Endothelial cell of umbilical vein (primary cell): ENCODE measurements around the gene IL13RA1. TPM values are rescaled to one million over a fixed set of nuclear protein-coding genes. Genes with fewer than 3 reads are reported as not detected.

Source experiments
- BruUV-seq: library from RNA; stranded (reverse); fragments of 400-500 nt; replicated peaks from 2 replicates; lab custom pipeline; 2021; lab: Mats Ljungman, UMichigan
- CTCF ChIA-PET: fragments of 300-600, 350-600 bp; sonication (Branson Sonifier 250); formaldehyde crosslinking; loops from one replicate; lab custom pipeline; 2021; ENCODE audit warnings: antibody characterized with exemption, inconsistent platforms; lab: Charles Lee
- POLR2A ChIA-PET: fragments of 300-600, 350-600 bp; sonication (Branson Sonifier 250); formaldehyde crosslinking; loops from one replicate; lab custom pipeline; 2021; ENCODE audit warnings: antibody characterized with exemption, inconsistent platforms; lab: Charles Lee
- DNase-seq: peaks from one replicate; pipeline ENCODE4 v3.0.0-alpha.2; 2011; ENCODE audit warnings: low read depth, low spot score
- FAIRE-seq: peaks from 2 replicates; lab custom pipeline; 2011; peaks lifted over from hg19 to GRCh38; lab: Jason Lieb, UNC
- H2AFZ ChIP-seq: 2 replicates; pipeline ENCODE4 v1.6.0; 2012; ENCODE audit warnings: low read depth, low read length, control low read depth, inconsistent platforms
- H3K27ac ChIP-seq: 2 replicates; pipeline ENCODE4 v1.5.1; 2011; ENCODE audit warnings: low read depth, mild to moderate bottlenecking, control low read depth, low read length, moderate library complexity; ENCODE audit not compliant: insufficient read depth
- H3K27me3 ChIP-seq, 2 experiments: 2 replicates each; pipeline versions ENCODE4 v1.6.0 to v1.6.1; 2011; ENCODE audit warnings: low read length in 2 of 2, mixed read lengths in 1 of 2; ENCODE audit not compliant: control insufficient read depth in 2 of 2, insufficient read depth in 2 of 2
- H3K36me3 ChIP-seq, 2 experiments: 2 replicates in 1 of 2; 3 replicates in 1 of 2; pipeline ENCODE4 v1.5.1; 2011; ENCODE audit warnings: low read length in 2 of 2, mild to moderate bottlenecking in 1 of 2, moderate library complexity in 1 of 2; ENCODE audit not compliant: control insufficient read depth in 2 of 2, insufficient read depth in 2 of 2; ENCODE audit errors: extremely low read depth in 1 of 2
- H3K4me1 ChIP-seq: 3 replicates; pipeline ENCODE4 v1.5.1; 2011; ENCODE audit warnings: mild to moderate bottlenecking, low read length; ENCODE audit not compliant: control insufficient read depth, insufficient read depth; ENCODE audit errors: extremely low read depth
- H3K4me2 ChIP-seq: 2 replicates; pipeline ENCODE4 v1.6.1; 2011; ENCODE audit warnings: low read length, control low read depth, mixed read lengths; ENCODE audit not compliant: insufficient read depth
- H3K4me3 ChIP-seq, 3 experiments: fragments of 200-600 bp in 1 of 3; sonication (generic), shearing (Covaris generic) in 1 of 3; replicated peaks in 1 of 3; 2 replicates each; pipeline ENCODE4 v1.5.1; 2011 to 2016; ENCODE audit warnings: control low read depth in 3 of 3, low read length in 3 of 3, mild to moderate bottlenecking in 2 of 3, inconsistent platforms in 1 of 3, low read depth in 1 of 3, moderate library complexity in 1 of 3; ENCODE audit not compliant: insufficient read depth in 1 of 3
- H3K79me2 ChIP-seq: 2 replicates; pipeline ENCODE4 v1.6.0; 2012; ENCODE audit warnings: low read length, inconsistent platforms; ENCODE audit not compliant: control insufficient read depth, insufficient read depth
- H3K9ac ChIP-seq: replicated peaks from 2 replicates; pipeline ENCODE3; 2011; ENCODE audit warnings: low read length, control low read depth; ENCODE audit not compliant: insufficient read depth; ENCODE audit errors: extremely low read depth
- H3K9me1 ChIP-seq: replicated peaks from 3 replicates; pipeline ENCODE4 v1.6.0; 2011; ENCODE audit warnings: mild to moderate bottlenecking, low read length; ENCODE audit not compliant: control insufficient read depth, insufficient read depth; ENCODE audit errors: extremely low read depth
- H3K9me3 ChIP-seq: replicated peaks from 2 replicates; pipeline ENCODE4 v1.5.1; 2012; ENCODE audit warnings: low read length, inconsistent platforms; ENCODE audit not compliant: control insufficient read depth, insufficient read depth
- H4K20me1 ChIP-seq: replicated peaks from 2 replicates; pipeline ENCODE3; 2011; ENCODE audit warnings: mild to moderate bottlenecking, low read length; ENCODE audit not compliant: control insufficient read depth, insufficient read depth; ENCODE audit errors: extremely low read depth
- EZH2 ChIP-seq: IDR thresholded peaks from 2 replicates; pipeline ENCODE4 v1.6.1; 2012; ENCODE audit warnings: borderline replicate concordance, low read depth, mild to moderate bottlenecking, moderate library complexity, low read length, inconsistent platforms; ENCODE audit not compliant: severe bottlenecking
- FOS ChIP-seq: IDR thresholded peaks from 2 replicates; pipeline ENCODE4 v1.6.1; 2011; ENCODE audit warnings: mild to moderate bottlenecking, low read length, moderate library complexity, borderline replicate concordance; ENCODE audit not compliant: insufficient read depth
- GATA2 ChIP-seq: IDR thresholded peaks from 2 replicates; pipeline ENCODE4 v1.7.0; 2011; ENCODE audit warnings: low read depth, mild to moderate bottlenecking, moderate library complexity, mixed read lengths, low read length; ENCODE audit not compliant: insufficient read length, insufficient read depth
- JUN ChIP-seq: IDR thresholded peaks from 2 replicates; pipeline ENCODE4 v1.6.1; 2011; ENCODE audit warnings: borderline replicate concordance, low read depth; ENCODE audit not compliant: insufficient read length, insufficient read depth
- MAX ChIP-seq: IDR thresholded peaks from 2 replicates; pipeline ENCODE4 v1.6.1; 2011; ENCODE audit not compliant: insufficient read depth, insufficient read length
- MYC ChIP-seq: IDR thresholded peaks from one replicate; pipeline ENCODE4 v1.6.1; 2011; ENCODE audit warnings: mild to moderate bottlenecking, low read depth, low read length
- POLR2A ChIP-seq: IDR thresholded peaks from 2 replicates; pipeline ENCODE4 v1.6.1; 2012; ENCODE audit warnings: low read depth, mild to moderate bottlenecking, control low read depth, low read length
- POLR2AphosphoS5 ChIP-seq: IDR thresholded peaks from 2 replicates; pipeline ENCODE4 v1.6.1; 2012; ENCODE audit warnings: low read depth, mild to moderate bottlenecking, control low read depth, low read length, moderate library complexity; ENCODE audit not compliant: insufficient read depth
- dilution Hi-C: fragments of 300-500 bp; cut with MboI; formaldehyde crosslinking; loops from one replicate; pipeline ENCODE4 v1.15.0; 2019; ENCODE audit warnings: low sequenced_read_pairs; ENCODE audit not compliant: extremely low pct_ligation_motif_present
- intact Hi-C: fragments of 100-400 bp; cut with micrococcal nuclease; formaldehyde crosslinking; loops from one replicate; pipeline ENCODE4 v1.10.0; 2022
- polyA plus RNA-seq, 4 experiments: library from polyadenylated mRNA; depleted of rRNA in 3 of 4; stranded (reverse) in 3 of 4; unstranded in 1 of 4; fragments of >200 nt; gene quantifications; 2 replicates each; pipeline versions ENCODE4 v1.2.1 to v1.2.3, GENCODE V29; 2011 to 2012; ENCODE audit warnings: missing spikeins in 1 of 4
- total RNA-seq: library from RNA; stranded (reverse); gene quantifications from 2 replicates; pipeline ENCODE4 v1.2.3, GENCODE V29; 2021
- TF ChIP-seq, protein P1 (sequence below), 2 donors: IDR thresholded peaks; 1 replicate in 1 of 2; 2 replicates in 1 of 2; pipeline ENCODE4 v1.5.1; 2011; ENCODE audit warnings: low read length in 2 of 2, mild to moderate bottlenecking in 2 of 2, moderate library complexity in 2 of 2, control low read depth in 1 of 2, inconsistent platforms in 1 of 2, low read depth in 1 of 2; ENCODE audit not compliant: insufficient read depth in 1 of 2; ENCODE audit errors: extremely low read depth in 1 of 2

The IL13RA1 gene
- total and polyA plus RNA-seq, 2 donors (not counting 3 experiments of a cell fraction or from before 2014, with no cell fraction given): 40.7 to 61.9 TPM

GRCh38 chrX:118773782-118774181 is 46.4 kb downstream of the IL13RA1 start:
- dilution Hi-C loops: no loop called here
- no peak for FAIRE-seq
- Histone ChIP-seq H3K27ac (no peak overlapping the region), H3K4me1 (no peaks in the 10 kb centered on the region), H2AFZ (no peak overlapping the region), H3K9ac (no peak overlapping the region), H3K4me3 (no peak overlapping the region), H3K36me3 (peaks cover 0 to 9% of the 10 kb centered on the region in 2 experiments), H3K9me3 (no peaks in the 10 kb centered on the region), H3K4me2 (no peak overlapping the region), H4K20me1 (no peaks in the 10 kb centered on the region), H3K79me2 (no peaks in the 10 kb centered on the region), H3K9me1 (no peaks in the 10 kb centered on the region), H3K27me3 (no peaks in the 10 kb centered on the region)
- CTCF ChIA-PET: interaction anchor here (0.9 to 1.1 kb wide), 2 partner anchors 130 to 172 kb away, joined by 3 read pairs; no protein-coding TSS in a partner anchor
- intact Hi-C loops: no loop called here
- POLR2A ChIA-PET: no interaction called here
- no peak for DNase-seq
- BruUV-seq: no TSS peak
- no peak for TF ChIP-seq MYC
- no peak for TF ChIP-seq POLR2A
- no peak for TF ChIP-seq MAX
- TF ChIP-seq EZH2: no peak
- no peak for TF ChIP-seq JUN
- TF ChIP-seq FOS: no peak
- no peak for TF ChIP-seq GATA2
- TF ChIP-seq, protein P1, sequence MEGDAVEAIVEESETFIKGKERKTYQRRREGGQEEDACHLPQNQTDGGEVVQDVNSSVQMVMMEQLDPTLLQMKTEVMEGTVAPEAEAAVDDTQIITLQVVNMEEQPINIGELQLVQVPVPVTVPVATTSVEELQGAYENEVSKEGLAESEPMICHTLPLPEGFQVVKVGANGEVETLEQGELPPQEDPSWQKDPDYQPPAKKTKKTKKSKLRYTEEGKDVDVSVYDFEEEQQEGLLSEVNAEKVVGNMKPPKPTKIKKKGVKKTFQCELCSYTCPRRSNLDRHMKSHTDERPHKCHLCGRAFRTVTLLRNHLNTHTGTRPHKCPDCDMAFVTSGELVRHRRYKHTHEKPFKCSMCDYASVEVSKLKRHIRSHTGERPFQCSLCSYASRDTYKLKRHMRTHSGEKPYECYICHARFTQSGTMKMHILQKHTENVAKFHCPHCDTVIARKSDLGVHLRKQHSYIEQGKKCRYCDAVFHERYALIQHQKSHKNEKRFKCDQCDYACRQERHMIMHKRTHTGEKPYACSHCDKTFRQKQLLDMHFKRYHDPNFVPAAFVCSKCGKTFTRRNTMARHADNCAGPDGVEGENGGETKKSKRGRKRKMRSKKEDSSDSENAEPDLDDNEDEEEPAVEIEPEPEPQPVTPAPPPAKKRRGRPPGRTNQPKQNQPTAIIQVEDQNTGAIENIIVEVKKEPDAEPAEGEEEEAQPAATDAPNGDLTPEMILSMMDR (IDR thresholded peaks at IDR 0.05; ENCODE audit: extremely low read depth in 1 of 2, insufficient read depth in 1 of 2, low read depth in 1 of 2, low read length in 2 of 2): no peak
- TF ChIP-seq POLR2AphosphoS5: no peak
